ENCODE results near the gene OR10T2.
"Not testable (repeated sequence)": the region's sequence is repeated elsewhere in the genome, so short reads cannot be mapped to it uniquely, and the experiment has no call there.

OR10T2 gene, protein sequence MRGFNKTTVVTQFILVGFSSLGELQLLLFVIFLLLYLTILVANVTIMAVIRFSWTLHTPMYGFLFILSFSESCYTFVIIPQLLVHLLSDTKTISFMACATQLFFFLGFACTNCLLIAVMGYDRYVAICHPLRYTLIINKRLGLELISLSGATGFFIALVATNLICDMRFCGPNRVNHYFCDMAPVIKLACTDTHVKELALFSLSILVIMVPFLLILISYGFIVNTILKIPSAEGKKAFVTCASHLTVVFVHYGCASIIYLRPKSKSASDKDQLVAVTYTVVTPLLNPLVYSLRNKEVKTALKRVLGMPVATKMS

DNA sequence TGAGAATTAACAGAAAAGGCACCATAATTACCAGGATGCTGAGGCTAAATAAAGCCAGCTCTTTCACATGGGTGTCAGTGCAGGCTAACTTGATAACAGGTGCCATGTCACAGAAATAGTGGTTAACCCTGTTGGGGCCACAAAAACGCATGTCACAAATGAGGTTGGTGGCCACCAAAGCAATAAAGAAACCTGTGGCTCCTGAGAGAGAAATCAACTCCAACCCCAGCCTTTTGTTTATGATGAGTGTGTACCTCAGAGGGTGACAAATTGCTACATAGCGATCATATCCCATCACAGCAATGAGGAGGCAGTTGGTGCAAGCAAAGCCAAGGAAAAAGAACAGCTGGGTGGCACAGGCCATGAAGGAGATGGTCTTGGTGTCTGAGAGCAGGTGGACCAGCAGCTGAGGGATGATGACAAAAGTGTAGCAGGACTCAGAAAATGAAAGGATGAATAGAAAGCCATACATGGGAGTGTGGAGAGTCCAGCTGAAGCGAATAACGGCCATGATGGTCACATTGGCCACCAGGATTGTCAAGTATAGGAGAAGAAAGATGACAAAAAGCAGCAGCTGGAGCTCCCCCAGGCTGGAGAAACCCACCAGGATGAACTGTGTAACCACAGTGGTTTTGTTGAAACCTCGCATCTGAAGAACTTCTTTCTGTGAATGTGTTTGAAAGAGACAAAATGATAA, at the start of gene OR10T2:
Gene OR10T2, minus strand, starts transcription at position 649 of the 697 bp plus-strand sequence. Its CDS starts 0 bp downstream, at position 649.
- no peak for DNase-seq

DNA sequence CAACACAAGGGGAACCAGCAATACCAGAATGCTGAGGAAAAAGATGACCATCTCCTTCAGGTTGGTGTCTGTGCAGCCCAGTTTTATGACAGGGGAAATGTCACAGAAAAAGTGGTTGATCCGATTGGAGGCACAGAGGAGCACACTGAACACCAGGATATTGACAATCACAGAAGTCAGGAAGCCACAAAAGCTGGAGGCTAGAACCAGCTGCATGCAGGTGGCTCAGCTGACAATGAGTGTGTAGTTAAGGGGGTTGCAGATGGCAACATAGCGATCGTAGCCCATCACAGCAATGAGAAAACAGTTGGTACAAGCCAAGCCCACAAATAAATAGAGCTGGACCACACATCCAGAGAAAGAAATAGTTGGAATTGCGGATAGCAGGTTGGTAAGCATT, 46.1 kb upstream of the OR10T2 start:
- DNase-seq, result no peak

DNA sequence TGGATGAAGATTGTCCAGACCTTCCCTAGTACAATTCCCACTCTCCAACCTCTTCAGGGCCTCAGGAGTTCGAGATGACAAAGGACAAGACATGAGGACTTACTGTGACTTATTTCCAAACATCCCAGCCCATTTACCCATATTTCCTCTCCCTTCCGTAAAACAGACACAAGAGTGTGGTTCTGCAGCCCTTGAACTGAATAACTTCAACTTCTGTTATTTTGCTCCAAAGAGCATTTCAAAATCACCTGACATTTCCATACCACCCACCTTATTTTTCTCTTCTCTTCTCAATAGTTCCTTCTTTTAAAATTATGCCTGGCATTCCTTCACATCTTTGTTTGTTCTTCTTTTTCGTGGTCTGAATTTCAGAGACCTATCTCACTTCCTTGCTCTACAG, 35.5 kb upstream of the OR10T2 start:
- DNase-seq, result no peak

DNA sequence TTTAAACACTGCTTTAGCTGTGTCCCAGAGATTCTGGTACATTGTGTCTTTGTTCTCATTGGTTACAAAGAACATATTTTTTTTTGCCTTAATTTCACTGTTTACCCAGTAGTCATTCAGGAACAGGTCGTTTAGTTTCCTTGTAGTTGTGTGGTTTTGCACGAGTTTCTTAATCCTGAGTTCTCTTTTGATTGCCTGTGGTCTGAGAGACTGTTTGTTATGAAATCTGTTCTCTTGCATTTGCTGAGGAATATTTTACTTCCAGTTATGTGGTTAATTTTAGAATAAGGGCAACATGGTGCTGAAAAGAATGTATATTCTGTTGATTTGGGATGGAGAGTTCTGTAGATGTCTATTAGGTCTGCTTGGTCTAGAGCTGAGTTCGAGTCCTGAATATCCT, 30.9 kb upstream of the OR10T2 start:
- DNase-seq, result not testable (repeated sequence)

DNA sequence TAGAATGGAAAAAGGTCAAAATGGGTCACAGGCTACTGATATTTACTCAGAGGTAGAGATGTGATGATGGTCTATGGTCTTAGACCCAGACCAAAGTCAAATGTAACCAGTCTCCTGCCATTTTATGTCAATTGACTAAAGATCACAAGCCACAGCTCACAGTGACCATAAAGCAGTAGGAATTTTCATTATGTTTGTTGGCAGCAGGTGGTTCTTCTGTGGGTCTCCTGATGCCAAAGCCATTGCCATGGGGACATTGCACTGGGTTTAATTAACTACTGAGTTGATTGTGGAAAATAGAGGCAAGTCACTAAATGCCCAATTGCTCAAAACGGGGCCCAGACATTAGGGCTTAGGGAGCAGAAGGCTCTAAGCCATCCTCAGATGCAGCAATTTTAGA, 26.9 kb upstream of the OR10T2 start, which contains the start of gene OR10K2:
Gene OR10K2, minus strand, starts transcription at position 101 of the 400 bp plus-strand sequence. CDS start 5,371 bp downstream, outside the sequence.
- DNase-seq, result no peak

DNA sequence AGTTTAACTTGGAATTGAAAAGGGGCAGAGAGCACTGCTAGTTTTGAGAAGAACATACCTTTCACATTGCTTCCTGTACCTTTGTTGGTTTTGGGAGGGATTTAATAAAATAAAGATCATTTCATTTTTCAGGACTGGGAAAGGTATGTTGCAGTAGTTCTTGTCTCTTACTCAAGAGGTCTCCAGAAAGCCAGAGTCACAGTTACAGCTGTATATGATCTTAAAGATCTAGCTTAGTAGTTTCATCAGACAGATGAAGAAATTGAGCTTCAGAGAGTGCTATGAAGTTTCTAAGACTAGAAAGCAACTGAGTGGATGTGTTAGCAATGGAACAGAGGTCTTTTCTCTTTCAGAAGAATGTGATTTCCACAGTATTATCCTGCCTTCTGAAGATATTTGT, 25.8 kb upstream of the OR10T2 start:
- no peak for DNase-seq

DNA sequence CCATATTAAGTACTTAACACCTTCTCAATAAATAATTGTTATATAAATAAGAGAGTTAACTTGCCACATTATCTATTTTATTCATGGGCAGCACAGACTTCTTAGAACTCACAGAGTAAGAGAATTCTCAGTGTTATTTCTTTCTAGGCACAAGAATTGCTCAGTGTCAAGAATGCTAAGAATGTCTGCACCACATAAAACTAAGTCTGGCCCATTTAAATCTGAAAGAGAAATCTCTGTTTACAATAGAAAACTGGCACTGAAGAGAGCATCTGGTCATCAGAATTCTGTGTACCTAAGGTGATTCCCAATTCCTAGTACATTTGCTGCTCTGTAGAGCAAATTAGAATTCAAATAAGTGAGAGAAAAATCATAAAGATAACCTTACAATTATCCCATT, 22.9 kb upstream of the OR10T2 start:
- DNase-seq, result no peak

DNA sequence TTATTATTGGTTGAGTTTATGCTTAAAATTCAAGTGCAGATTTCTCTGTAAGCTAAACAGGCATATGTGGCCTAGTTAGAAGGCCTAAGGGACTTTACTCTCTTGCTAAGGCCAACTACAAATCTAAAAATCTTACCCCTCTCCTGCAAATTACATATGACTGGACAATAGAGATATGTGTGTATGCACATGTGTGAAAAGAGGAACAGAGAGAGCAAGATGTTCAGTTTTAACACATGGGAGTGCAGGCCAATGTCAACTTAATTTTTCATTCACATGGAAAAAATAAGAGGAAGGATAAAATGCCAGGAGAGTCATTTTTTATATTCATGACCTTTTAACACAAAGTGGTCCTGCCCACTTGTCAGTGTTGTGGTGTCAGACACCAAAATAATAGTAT, 18.3 kb upstream of the OR10T2 start:
- DNase-seq, result no peak

DNA sequence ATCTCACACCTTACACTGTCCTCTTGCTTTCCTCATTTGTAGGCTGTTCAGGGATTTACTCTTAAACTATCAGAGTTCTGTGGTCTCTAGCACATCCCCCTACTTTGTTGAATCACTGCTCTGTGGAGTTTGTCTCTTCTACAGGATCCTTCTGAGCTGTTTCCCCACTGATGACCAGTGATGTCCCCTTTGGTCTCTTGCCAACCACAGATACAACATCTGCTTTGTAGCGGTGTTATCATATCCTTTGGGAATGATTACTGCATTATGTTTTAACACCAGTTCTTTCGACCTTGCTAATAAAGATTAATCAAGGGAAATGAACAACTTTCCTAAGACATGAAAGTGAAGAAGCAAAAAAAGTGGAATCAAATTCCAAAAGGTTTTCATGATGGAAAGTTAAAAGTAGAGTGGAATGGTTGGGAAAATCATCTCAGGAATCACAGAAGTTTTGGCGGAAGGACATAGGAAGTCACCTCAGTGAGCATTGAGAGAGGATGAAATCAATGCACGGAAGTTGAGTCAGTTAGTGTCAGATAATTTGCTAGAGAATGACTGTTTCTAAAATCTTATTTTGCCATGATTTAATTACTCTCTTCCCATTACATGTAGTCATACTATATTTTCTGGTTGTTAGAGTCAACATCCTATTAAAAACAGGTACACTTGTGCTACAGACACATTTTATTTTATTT, 15.5 kb upstream of the OR10T2 start:
- no peak for DNase-seq

DNA sequence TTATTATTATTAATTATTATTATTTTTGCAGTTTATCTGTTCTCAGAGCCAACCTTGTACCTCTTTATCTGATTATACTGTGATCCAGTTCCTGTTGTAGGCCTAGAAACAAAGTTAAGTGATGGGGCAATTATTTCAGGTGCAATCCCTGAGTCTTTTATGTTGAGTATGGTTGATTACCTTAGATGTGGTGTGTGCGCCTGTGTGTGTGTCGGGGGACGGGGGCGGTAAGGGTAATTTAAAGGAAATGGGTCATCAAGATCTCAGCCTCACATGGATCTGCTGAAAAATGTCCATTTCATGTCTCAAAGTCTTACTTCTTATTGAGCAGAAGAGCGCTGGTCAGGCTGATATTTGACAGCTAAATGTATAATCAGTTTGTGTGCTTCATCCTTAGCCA, 7.8 kb upstream of the OR10T2 start:
- no peak for DNase-seq

DNA sequence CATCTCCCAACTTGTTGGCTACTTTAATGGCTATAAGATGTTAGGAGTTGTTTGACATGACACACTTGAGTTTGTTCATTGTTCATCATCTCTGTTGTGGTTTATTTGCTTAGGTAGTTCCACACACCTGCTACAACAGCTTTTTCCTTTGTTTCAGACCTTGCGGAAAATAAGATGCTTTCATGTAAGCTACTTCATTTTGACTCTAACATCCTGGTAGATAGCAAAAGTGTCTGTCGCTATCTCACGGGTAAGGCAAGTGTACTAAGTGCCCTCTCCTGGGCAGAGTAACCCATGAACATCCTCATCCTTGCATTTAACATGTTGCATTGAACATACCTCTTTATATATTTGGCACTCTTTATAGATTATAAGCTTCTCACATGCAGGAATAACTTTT, 1.6 kb upstream of the OR10T2 start:
- no peak for DNase-seq

DNA sequence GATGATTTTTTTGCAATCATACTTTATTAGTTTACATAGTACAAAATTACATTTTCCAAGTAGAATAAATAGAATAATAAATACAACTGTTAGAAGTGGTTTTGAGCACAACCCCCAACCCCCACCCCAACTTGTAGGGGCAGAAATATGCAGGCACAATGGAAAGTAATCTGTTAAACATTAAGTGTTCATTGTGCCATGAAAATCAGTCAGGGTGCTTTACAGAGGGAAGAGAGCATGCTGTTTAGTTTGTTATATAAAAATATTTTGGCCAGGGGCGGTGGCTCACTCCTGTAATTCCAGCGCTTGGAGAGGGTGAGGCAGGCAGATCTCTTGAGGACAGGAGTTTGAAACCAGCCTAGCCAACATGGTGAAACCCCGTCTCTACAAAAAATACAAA, 2.6 kb downstream of the OR10T2 start:
- DNase-seq, result no peak

DNA sequence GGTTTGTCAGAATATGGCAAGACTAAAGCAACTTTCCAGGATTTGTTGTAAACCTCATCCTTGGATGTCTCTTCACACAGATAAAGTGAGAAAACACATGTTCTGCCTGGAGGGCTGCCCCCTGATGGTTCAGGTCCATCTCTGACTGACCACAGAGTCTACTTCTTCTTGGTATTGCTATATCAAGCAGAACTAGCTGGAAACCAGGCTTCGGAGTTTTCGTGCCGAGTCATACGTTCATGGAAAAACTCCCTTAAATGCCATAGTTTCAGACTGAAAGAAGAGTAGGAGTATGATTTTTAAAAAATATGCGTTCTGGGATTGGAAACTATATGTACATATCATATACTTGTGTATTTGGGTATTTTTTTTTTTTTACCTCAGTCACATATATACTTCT, 5.8 kb downstream of the OR10T2 start:
- DNase-seq, result no peak

DNA sequence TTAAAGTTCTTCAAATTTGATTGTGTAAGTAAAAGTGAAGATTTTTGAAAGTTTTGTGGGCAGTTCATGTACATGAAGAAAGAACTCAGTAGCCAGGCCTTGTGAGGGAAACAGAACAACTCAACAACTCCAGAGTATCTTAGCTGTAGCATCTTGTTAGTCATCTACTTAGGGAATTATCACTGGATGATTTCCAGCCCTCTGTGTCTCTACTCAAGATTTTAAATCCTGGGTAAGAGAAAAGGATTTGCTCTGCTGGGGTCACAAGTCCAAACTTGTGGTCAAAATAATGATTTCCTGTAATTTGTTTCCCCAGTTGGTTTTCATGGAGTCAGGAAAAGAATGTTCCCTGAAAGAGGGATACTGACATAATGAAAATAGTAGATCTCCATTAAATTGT, 8.2 kb downstream of the OR10T2 start:
- no peak for DNase-seq

DNA sequence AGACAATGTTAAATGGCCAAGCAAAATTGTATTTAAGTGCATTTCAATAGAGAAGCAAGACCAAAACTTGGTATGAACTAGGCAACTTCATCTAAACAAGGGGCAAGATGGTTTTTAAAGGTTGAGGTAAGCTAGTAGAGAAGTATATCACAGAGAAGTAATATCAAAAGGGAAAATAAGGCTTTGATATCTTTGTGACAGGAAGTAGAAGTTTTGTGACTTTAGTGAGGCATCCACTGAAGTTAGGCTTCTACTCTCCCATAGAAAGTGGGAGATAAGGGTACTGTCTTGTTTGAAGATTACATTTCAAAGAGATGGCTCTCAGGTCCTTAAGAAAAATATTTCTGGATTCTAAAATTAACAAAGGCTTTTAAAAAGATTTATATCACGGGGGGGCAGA, 8.9 kb downstream of the OR10T2 start:
- DNase-seq, result no peak

DNA sequence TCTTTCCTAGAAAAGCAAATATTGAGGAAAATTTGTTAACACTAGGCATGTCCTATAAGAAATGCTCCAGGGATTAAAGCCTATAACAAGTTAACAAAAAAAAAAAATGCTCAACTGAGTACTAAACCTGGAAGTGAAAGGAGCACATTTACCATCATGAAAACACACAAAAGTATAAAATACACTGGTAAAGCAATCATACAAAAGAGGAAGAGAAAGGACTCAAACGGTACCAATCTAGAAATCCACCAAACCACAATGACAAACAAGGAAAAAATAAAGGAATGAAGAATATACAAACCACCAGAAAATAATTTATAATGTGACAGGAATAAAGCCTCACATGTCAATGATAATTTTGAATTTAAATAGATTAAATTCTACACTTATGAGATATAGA, 24.4 kb downstream of the OR10T2 start:
- DNase-seq, result no peak

DNA sequence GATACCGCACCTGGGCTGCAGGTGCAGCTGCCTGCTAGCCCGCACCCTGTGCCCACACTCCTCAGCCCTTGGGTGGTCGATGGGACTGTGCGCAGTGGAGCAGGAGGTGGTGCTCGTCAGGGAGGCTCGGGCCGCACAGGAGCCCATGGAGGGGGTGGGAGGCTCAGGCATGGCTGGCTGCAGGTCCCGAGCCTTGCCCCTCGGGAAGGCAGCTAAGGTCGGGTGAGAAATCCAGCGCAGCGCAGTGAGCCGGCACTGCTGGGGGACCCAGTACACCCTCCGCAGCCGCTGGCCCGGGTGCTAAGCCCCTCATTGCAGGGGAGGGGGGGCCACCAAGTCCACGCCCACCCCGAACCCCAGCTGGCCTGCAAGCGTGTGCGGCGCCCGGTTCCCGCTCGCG, 25.2 kb downstream of the OR10T2 start:
- not testable (repeated sequence) for DNase-seq

DNA sequence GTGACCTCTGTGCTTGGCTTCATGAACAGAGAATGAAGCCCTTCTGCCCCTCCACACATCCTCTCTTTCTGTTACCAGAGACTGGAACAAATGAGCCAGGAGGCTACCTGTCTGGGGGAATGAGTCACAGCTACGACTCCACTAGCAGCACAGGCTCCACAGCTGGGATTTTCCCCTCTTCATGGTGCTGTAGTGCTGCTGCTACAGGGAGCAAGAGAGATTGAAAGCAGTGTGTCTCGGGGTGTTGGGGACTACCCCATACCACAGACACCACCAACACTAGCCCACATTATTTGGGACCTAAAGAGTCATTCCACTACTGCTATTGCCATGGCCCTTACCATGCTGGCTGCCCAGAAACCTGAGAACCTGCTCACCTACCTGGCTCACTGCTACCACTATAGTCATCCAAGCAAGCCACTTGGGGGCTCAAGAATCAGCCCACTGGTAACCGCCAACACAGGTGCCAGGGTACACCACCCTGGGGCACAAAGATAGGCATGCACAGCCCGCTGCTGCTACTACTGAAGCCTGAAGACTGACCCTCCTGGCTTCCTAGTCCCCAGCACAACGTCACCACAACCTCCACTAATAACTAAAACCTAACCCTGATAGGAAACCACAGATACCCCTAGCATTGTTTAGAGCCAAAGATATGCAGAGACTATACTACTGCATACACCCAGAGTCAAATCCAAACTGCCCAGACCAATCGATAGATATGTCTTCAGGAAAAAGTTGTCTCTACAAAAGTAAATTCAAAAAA, 27.9 kb downstream of the OR10T2 start:
- no peak for DNase-seq

DNA sequence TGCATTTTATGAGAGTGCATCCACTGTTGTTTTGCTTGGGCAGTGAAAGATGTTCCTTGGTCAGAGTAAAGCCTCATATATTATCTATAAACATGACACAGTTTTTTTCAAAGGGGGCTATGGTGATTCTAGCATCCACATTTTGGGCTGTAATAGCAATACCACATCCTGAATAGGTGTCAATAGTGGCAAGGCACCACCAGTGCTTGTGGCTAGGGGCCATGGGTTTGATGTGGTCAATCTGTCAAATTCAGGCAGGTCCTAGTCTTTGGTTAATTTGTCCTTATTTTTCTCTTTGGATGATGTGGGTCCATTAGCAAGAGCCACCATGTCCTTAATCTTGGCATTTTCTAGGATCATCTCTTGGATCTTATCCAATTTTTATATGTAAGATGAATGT, 32.5 kb downstream of the OR10T2 start:
- no peak for DNase-seq

DNA sequence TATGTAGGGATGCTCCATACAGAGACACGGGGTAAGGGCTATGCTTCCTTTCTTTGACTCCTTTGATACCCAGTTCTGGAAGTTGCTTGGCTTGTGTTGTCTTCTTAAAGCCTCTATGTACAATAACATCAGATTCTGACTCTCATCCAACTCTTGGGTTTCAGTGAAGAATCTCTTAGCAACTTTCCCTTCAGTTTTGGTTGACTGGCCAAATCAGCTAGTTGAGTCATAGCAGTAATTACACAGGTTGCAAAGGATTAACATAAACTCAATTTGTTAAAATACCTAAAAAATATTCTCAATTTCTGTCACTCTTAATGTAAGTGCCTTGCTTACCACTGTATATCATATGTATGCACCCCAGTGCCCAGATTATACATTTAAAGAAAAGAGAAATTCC, 36.3 kb downstream of the OR10T2 start:
- no peak for DNase-seq

DNA sequence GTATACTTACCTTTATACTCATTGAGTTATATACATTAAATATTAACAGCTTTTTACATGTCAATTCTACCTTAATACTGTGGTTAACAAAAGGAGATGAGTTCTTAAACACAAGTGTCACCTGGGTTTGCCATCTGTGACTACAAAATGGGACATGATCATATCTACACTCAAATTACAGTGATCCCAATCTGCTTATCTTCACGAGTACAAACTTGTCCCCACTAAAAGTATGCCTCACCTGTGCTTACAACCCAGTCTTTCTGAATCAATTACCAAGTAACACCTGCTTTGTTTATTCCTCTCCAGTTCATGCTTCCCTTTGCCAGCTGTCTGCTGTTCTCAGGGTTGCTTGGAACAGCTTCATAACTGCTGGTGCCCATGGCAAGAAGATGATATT, 36.8 kb downstream of the OR10T2 start:
- no peak for DNase-seq

DNA sequence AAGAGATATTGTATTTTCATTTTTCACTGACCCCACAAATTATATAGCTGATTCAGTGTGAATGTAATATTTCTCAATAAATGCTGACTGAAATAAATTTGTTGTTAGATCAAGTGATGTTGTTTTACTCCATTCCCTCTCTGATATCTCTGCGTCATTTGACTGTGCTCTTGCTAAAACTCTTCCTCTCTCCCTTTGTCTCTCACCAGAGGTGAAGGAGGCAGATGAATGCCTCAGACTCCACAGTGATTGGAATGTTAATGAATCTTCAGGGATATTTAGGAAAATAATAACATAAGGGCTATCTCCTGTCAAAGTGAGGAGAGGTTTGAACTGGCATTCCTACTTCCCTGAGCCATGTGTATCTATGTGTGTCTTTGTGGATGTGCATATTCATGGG, 41.8 kb downstream of the OR10T2 start:
- no peak for DNase-seq

DNA sequence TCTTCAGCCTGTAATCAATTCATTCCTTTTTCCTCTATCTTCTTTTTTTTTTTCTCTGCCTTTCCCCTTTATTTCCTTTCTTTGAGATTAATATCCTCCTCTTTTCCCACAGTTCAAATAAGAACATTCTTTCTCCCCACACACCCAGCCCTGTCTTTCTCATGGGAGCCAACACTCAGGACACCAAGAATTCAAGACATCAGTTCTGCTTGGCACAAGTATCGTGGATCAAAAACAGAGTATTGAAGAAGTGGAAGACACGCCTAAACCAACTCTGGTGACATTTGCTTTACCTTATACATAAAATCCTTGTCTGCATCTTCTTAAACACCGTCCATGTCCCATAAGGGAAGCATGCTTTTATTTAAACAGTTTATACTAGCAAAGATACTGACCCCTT, 42.6 kb downstream of the OR10T2 start:
- no peak for DNase-seq

Measured in CD4-positive, alpha-beta T cell treated with Interleukin-6 for 4 hours (primary cell).